GM12878 (cell line): ENCODE data around the gene ZYG11A. TPM values are rescaled to one million over a fixed set of nuclear protein-coding genes. Genes with fewer than 3 reads are reported as not detected.

Experiments used
- FOXK2 ChIP-seq: fragments of 450-650 bp; IDR thresholded peaks from 2 replicates; pipeline ENCODE4 v1.6.1; 2017; ENCODE audit warnings: mild to moderate bottlenecking, moderate library complexity
- KDM1A ChIP-seq: fragments of 200-600 bp; sonication (generic); IDR thresholded peaks from 2 replicates; pipeline ENCODE4 v1.6.1; 2016; ENCODE audit warnings: borderline replicate concordance
- polyA plus RNA-seq, 11 experiments: library from polyadenylated mRNA; depleted of rRNA in 4 of 11; unstranded in 6 of 11; stranded (reverse) in 5 of 11; fragments of >200 nt; fragmentation: Nextera tagmentation in 4 of 11; fragmentation: Illumina TruSeq in 1 of 11; extraction: Ambion mirVana in 4 of 11; extraction: Trizol in 1 of 11; gene quantifications; 1 replicate in 1 of 11; 2 replicates in 10 of 11; pipeline versions ENCODE4 v1.2.1 to v1.2.3, GENCODE V29; 2011 to 2016; ENCODE audit warnings: inconsistent platforms in 2 of 11, missing spikeins in 2 of 11, low read depth in 1 of 11
- total RNA-seq, 4 experiments: library from RNA; depleted of rRNA in 3 of 4; stranded (reverse); fragments of >200 nt in 3 of 4; fragmentation: Illumina TruSeq in 1 of 4; extraction: Trizol in 1 of 4; gene quantifications; 2 replicates each; pipeline versions ENCODE4 v1.2.1 to v1.2.3, GENCODE V29; 2013 to 2021
- TF ChIP-seq, protein P1 (sequence below): fragments of 450-650 bp; IDR thresholded peaks from 2 replicates; pipeline ENCODE4 v1.6.1; 2017; ENCODE audit warnings: antibody characterized with exemption, mild to moderate bottlenecking, moderate library complexity
- TF ChIP-seq, protein P2 (sequence below): fragments of 450-650 bp; IDR thresholded peaks from 2 replicates; pipeline ENCODE4 v1.6.1; 2017; ENCODE audit warnings: mild to moderate bottlenecking, low read depth, inconsistent platforms; ENCODE audit not compliant: poor library complexity, severe bottlenecking
- TF ChIP-seq, protein P3 (sequence below): fragments of 150-350 bp; IDR thresholded peaks from 2 replicates; pipeline ENCODE4 v1.6.1; 2016; ENCODE audit warnings: low read depth, low read length

The ZYG11A gene
- total and polyA plus RNA-seq, 10 of the 15 experiments (the other 5 are each of a cell fraction or from before 2014, with no cell fraction given), result 0.22 to 6.4 (median 0.68) TPM

GRCh38 chr1:52917581-52917980, 75.0 kb downstream of the ZYG11A start (continued):
- TF ChIP-seq, protein P1, sequence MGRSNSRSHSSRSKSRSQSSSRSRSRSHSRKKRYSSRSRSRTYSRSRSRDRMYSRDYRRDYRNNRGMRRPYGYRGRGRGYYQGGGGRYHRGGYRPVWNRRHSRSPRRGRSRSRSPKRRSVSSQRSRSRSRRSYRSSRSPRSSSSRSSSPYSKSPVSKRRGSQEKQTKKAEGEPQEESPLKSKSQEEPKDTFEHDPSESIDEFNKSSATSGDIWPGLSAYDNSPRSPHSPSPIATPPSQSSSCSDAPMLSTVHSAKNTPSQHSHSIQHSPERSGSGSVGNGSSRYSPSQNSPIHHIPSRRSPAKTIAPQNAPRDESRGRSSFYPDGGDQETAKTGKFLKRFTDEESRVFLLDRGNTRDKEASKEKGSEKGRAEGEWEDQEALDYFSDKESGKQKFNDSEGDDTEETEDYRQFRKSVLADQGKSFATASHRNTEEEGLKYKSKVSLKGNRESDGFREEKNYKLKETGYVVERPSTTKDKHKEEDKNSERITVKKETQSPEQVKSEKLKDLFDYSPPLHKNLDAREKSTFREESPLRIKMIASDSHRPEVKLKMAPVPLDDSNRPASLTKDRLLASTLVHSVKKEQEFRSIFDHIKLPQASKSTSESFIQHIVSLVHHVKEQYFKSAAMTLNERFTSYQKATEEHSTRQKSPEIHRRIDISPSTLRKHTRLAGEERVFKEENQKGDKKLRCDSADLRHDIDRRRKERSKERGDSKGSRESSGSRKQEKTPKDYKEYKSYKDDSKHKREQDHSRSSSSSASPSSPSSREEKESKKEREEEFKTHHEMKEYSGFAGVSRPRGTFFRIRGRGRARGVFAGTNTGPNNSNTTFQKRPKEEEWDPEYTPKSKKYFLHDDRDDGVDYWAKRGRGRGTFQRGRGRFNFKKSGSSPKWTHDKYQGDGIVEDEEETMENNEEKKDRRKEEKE, result no peak
- TF ChIP-seq, protein P2, sequence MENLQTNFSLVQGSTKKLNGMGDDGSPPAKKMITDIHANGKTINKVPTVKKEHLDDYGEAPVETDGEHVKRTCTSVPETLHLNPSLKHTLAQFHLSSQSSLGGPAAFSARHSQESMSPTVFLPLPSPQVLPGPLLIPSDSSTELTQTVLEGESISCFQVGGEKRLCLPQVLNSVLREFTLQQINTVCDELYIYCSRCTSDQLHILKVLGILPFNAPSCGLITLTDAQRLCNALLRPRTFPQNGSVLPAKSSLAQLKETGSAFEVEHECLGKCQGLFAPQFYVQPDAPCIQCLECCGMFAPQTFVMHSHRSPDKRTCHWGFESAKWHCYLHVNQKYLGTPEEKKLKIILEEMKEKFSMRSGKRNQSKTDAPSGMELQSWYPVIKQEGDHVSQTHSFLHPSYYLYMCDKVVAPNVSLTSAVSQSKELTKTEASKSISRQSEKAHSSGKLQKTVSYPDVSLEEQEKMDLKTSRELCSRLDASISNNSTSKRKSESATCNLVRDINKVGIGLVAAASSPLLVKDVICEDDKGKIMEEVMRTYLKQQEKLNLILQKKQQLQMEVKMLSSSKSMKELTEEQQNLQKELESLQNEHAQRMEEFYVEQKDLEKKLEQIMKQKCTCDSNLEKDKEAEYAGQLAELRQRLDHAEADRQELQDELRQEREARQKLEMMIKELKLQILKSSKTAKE, result no peak
- TF ChIP-seq KDM1A (no peak), FOXK2 (no peak)
- TF ChIP-seq, protein P3, sequence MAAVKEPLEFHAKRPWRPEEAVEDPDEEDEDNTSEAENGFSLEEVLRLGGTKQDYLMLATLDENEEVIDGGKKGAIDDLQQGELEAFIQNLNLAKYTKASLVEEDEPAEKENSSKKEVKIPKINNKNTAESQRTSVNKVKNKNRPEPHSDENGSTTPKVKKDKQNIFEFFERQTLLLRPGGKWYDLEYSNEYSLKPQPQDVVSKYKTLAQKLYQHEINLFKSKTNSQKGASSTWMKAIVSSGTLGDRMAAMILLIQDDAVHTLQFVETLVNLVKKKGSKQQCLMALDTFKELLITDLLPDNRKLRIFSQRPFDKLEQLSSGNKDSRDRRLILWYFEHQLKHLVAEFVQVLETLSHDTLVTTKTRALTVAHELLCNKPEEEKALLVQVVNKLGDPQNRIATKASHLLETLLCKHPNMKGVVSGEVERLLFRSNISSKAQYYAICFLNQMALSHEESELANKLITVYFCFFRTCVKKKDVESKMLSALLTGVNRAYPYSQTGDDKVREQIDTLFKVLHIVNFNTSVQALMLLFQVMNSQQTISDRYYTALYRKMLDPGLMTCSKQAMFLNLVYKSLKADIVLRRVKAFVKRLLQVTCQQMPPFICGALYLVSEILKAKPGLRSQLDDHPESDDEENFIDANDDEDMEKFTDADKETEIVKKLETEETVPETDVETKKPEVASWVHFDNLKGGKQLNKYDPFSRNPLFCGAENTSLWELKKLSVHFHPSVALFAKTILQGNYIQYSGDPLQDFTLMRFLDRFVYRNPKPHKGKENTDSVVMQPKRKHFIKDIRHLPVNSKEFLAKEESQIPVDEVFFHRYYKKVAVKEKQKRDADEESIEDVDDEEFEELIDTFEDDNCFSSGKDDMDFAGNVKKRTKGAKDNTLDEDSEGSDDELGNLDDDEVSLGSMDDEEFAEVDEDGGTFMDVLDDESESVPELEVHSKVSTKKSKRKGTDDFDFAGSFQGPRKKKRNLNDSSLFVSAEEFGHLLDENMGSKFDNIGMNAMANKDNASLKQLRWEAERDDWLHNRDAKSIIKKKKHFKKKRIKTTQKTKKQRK, result no peak
